Measurements from ENCODE around the gene PPP4R2. TPM values are rescaled to one million over a fixed set of nuclear protein-coding genes. Genes with fewer than 3 reads are reported as not detected.

Gene PPP4R2
- total and polyA plus RNA-seq, 9 of the 15 experiments (the other 6 are each of a cell fraction or from before 2014, with no cell fraction given): 11.0 to 49.6 (median 31.6) TPM

GRCh38 chr3:73068419-73068818 lies 71.8 kb downstream of the PPP4R2 start (continued):
- TF ChIP-seq JUN (IDR thresholded peaks at IDR 0.05; ENCODE audit: borderline replicate concordance, low read depth, low read length) (no peak), JUN (CRISPR knock-in tag; IDR thresholded peaks at IDR 0.05; ENCODE audit: borderline replicate concordance) (no peak), ZNF584 (CRISPR knock-in tag; IDR thresholded peaks at IDR 0.05; ENCODE audit: low read depth) (no peak), CREB5 (CRISPR knock-in tag; IDR thresholded peaks at IDR 0.05) (no peak)

DNA sequence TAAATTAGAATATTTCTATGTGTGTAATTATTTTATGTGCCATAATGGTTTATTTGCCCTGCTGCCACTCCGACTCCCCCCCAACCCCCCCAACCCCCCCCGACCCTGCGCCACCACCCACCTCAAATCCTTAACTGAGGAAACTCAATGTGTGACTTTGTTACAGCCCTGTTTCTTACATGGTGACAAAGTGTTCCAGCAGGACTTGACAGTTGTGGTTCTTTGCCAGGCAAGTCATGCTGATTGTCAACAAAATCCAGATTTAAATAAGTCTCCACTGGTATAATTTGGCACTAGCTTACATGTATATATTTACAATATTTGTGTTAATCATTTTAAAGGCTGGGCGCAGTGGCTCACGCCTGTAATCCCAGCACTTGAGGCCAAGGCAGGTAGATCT lies 72.6 kb downstream of the PPP4R2 start:
- Histone ChIP-seq H3K9ac (ENCODE audit: insufficient read depth in 1 of 2, low read depth in 2 of 2, low read length in 2 of 2) (no peak overlapping the region), H2AFZ (ENCODE audit: low read depth, low read length) (no peak overlapping the region), H3K4me3 (no peak overlapping the region), H3K9me1 (ENCODE audit: control insufficient read depth, insufficient read depth, low read length) (no peaks in the 10 kb centered on the region), H3K79me2 (ENCODE audit: control insufficient read depth, insufficient read depth, low read length) (no peaks in the 10 kb centered on the region), H3K4me2 (ENCODE audit: insufficient read depth, low read length) (no peak overlapping the region), H3K9me3 (replicated peaks; ENCODE audit: control insufficient read depth, insufficient read depth, low read depth, low read length) (no peaks in the 10 kb centered on the region), H3K27ac (ENCODE audit: extremely low read depth, low read depth, low read length) (no peak overlapping the region), H4K20me1 (replicated peaks; ENCODE audit: control insufficient read depth, insufficient read depth, low read length) (no peaks in the 10 kb centered on the region), H3K4me1 (replicated peaks in 1 of 2; ENCODE audit: control insufficient read depth in 2 of 2, insufficient read depth in 2 of 2, low read length in 2 of 2) (peaks cover 4 to 12% of the 10 kb centered on the region in 2 experiments; a peak in 4 of 5 replicates), H3K27me3 (ENCODE audit: control insufficient read depth in 2 of 2, insufficient read depth in 2 of 2, low read length in 2 of 2) (no peaks in the 10 kb centered on the region), H3K36me3 (ENCODE audit: control insufficient read depth, insufficient read depth, low read length) (peaks cover 31% of the 10 kb centered on the region)
- in situ Hi-C loops (cut with MboI) (no loop called here), intact Hi-C loops (cut with micrococcal nuclease) (no loop called here)
- DNase-seq (ENCODE audit: extremely low read depth in 1 of 4, low spot score in 3 of 4): no peak
- no CpG with 5 or more reads among the region's 5 CpGs for WGBS (ENCODE audit: insufficient coverage, low coverage, missing lambda C conversion rate)
- no TSS peak for BruUV-seq (replicated peaks)
- no peak for ATAC-seq
- FAIRE-seq: no peak
- ChIA-PET POLR2A (interaction anchor here (0.8 kb wide), 1 partner anchor 14 kb away, joined by 3 read pairs; no protein-coding TSS in a partner anchor), CTCF (ENCODE audit: low intra/inter-chr PET ratio) (no interaction called here)
- no peak for TF ChIP-seq ZNF77 (CRISPR knock-in tag; IDR thresholded peaks at IDR 0.05)
- TF ChIP-seq STAT6 (CRISPR knock-in tag; IDR thresholded peaks at IDR 0.05): no peak
- no peak for TF ChIP-seq ZBTB8A (IDR thresholded peaks at IDR 0.05; ENCODE audit: partially characterized antibody)
- no peak for TF ChIP-seq SETDB1 (IDR thresholded peaks at IDR 0.05; ENCODE audit: low read length)
- TF ChIP-seq, protein P1, sequence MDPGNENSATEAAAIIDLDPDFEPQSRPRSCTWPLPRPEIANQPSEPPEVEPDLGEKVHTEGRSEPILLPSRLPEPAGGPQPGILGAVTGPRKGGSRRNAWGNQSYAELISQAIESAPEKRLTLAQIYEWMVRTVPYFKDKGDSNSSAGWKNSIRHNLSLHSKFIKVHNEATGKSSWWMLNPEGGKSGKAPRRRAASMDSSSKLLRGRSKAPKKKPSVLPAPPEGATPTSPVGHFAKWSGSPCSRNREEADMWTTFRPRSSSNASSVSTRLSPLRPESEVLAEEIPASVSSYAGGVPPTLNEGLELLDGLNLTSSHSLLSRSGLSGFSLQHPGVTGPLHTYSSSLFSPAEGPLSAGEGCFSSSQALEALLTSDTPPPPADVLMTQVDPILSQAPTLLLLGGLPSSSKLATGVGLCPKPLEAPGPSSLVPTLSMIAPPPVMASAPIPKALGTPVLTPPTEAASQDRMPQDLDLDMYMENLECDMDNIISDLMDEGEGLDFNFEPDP (CRISPR knock-in tag; IDR thresholded peaks at IDR 0.05): no peak
- no peak for TF ChIP-seq TAF7 (tag; IDR thresholded peaks at IDR 0.05)
- TF ChIP-seq, protein P2, sequence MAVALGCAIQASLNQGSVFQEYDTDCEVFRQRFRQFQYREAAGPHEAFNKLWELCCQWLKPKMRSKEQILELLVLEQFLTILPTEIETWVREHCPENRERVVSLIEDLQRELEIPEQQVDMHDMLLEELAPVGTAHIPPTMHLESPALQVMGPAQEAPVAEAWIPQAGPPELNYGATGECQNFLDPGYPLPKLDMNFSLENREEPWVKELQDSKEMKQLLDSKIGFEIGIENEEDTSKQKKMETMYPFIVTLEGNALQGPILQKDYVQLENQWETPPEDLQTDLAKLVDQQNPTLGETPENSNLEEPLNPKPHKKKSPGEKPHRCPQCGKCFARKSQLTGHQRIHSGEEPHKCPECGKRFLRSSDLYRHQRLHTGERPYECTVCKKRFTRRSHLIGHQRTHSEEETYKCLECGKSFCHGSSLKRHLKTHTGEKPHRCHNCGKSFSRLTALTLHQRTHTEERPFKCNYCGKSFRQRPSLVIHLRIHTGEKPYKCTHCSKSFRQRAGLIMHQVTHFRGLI (CRISPR knock-in tag; IDR thresholded peaks at IDR 0.05): no peak
- TF ChIP-seq, protein P3, sequence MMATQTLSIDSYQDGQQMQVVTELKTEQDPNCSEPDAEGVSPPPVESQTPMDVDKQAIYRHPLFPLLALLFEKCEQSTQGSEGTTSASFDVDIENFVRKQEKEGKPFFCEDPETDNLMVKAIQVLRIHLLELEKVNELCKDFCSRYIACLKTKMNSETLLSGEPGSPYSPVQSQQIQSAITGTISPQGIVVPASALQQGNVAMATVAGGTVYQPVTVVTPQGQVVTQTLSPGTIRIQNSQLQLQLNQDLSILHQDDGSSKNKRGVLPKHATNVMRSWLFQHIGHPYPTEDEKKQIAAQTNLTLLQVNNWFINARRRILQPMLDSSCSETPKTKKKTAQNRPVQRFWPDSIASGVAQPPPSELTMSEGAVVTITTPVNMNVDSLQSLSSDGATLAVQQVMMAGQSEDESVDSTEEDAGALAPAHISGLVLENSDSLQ (IDR thresholded peaks at IDR 0.05): no peak
